ENCODE measurements around the gene MUC20.
A peak's percentile ranks its signal among the peaks of the same experiment; 100 is the strongest.
"Not testable (repeated sequence)": the region's sequence is repeated elsewhere in the genome, so short reads cannot be mapped to it uniquely, and the experiment has no call there.

The MUC20 gene

DNA sequence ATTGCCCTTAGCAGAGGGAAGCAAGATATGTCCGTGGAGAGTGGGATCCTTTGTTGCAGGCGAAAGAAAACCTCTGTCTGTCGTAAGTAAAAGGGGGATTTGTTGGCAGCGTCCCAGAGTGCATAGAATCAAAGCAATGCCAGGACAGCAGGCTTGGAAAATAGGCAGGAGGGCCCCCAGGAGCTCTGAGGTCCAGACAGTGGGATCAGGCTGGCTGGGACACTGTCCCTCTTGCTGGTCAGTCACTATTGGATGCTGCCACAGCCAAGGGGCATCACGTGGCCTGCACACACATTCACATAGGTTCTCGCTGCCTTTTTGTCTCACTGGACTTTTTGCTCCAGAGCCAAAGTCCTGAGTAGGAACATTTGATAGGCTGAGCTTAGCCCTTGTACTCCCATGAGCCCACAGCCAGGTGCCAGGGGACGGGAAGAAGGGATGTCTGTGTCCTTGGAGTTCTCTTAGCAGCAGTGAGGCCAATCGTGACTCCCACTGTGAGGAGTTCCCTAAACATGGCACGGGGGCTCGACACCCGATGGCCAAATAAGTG lies 10.7 kb downstream of the MUC20 start:
- DNase-seq = no peak

DNA sequence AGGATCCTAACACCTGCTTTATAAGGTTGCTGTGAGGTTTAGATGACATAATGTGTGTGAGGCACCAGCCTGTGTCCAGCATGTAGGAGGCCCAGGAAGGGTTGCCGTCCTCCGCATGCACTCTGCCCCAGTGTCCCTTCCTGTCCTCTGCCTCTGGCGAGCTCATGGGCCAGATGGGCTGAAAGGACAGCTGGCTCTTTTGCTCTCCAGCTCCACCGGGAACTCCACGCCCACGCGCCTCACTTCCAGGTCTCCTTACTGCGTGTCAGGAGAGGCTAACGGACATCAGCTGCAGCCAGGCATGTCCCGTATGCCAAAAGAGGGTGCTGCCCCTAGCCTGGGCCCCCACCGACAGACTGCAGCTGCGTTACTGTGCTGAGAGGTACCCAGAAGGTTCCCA lies 12.2 kb downstream of the MUC20 start:
- no peak for DNase-seq

DNA sequence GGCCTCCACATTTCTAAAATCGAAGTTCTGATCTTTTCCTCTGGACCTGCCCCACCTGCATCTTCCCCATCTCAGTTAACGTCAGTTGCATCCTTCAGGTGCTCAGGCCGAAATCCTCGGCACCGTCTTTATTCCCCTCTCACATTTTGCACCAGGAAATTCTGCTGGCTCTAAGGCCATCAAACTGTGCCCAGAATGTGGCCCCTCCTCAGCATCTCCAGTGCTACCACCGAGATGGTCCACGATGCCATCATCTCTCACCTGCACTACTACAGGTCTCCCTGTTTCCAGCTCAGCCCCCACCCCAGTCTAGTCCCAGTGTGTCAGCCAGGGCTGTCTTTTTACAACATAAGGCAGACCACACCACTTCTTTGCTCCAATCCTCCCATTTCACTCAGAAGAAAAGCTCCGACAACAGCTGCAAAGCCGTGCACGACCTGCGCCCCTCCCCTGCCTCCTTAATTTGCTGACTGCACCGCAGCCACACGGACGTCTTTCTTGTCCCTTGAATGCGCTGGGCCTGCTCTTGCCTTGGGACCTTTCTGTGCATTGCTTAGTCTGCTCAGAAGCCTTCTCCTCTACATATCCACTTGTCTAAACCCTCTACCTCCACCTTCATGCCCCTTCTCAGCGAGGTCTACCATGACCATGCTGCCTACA lies 14.4 kb downstream of the MUC20 start:
- no peak for DNase-seq

DNA sequence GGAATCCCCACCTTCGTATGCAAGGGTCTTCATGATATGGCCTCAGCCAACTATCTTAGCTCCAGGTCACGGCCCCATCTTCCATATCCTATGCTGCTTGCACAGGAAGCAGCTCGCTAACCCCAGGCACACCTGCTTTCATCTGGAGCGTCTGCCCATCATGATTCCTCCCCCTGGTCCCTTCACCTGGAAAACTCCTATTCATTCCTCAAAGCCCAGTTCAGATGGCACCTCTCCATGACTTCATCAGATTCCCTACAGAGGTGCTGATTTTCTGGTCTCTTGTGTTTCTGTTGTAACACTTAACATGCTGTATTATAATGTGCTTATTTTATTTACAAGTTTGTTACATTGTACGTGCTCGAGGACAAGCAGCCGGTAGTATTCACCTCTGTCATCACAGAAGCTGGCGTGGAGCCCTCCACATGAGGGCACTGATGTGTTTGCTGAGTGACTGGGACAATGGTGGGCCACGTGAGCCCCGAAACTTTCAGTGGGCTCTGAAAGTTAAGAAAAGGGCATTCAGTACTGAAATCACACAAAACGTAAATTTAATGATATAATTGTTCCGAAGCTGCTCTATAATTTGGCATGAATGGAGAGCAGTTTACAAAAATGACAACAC lies 16.2 kb downstream of the MUC20 start:
- DNase-seq = no peak

DNA sequence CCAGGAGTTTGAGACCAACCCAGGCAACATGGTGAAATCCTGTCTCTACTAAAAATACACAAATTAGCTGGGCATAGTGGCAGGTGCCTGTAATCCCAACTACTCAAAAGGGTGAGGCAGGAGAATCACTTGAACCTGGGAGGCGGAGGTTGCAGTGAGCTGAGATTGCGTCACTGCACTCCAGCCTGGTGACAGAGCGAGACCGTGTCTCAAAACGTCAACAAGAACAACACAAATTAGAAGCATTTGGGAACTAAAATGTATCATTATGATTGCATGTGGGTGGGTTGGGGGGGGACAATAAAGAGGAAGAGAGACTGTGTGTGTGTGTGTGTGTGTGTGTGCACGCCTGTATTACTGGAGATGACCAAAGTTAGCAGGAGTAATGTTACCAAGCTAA lies 17.0 kb downstream of the MUC20 start:
- DNase-seq = not testable (repeated sequence)

DNA sequence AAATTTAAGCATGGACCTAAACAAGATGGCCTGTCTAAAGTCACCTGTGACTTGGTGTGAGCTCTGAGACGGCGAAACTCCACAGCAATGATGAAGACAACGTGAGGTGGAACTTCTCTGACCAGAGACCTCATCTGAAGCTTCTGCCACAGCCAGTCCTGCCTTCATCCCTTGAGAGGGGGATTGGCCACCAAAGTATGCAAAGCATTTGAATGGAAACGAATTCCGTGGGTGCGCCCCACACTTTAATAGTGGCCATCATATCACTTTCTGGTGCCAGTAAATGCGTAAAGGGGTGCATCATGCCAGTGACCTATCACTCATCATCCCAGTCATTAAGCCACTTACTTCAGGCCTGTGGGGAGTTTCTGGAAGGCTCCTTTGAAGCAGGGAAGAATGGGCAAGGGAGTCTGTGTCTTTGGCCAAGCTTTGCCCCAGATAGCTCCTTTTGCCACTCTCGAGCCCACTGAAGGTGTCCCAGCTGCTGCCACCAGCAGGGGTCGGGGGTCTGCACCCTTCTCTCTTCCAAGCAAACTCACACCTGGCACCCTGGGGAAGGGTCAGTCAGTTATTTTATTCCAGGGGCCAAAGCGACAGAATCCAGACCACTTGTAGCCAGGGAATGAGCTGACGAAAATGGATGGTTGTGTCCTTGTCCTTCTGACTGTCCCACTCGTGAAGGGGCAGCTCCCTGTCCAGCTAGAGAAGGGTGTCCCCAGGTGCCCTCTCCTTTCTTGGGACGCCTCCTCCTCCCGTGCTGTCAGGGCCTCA lies 17.7 kb downstream of the MUC20 start:
- no peak for DNase-seq

DNA sequence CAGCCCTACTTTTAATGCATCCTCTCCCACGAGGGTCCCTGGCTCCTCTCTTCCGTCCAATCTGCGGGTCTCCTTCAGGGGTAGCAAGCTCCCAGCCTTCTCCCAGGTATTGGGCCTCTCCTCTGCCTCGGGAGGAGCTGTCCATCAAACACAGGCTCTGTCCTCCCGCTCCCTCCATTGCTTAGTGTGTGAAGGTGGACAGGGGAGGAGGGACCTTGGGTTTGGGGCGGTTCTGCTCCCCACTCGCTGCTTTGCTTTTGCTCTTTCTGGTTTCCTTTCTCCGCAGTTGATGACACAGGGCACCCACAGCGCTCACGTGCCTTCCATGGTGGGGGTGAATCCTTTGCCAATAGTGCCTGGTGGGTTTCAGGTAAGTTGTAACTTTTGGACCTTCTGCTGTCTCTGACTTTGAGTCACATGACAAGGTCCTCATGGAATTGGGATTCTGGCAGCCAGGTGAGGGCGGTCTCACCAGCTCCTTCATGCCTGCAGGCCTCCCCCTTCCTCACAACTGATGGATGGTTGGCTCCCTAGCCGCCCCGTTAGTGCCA lies 18.9 kb downstream of the MUC20 start:
- DNase-seq = no peak

DNA sequence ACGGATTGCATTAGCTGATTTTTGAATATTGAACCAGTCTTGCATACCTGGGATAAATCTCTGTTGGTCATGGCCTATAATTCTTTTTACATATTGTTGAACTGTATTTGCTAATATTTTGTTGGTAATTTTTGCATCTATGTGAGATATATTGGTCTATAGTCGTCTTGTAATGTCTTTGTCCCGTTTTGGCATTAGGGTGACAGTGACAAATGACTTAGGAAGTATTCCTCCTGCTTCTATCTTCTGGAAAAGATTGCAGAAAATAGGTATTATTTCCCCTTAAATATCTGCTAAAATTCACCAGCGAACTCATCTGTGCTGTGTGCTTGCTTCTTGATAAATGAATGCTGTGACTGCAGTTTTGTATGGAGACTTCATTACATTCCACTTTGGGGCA lies 23.7 kb downstream of the MUC20 start:
- no peak for DNase-seq

DNA sequence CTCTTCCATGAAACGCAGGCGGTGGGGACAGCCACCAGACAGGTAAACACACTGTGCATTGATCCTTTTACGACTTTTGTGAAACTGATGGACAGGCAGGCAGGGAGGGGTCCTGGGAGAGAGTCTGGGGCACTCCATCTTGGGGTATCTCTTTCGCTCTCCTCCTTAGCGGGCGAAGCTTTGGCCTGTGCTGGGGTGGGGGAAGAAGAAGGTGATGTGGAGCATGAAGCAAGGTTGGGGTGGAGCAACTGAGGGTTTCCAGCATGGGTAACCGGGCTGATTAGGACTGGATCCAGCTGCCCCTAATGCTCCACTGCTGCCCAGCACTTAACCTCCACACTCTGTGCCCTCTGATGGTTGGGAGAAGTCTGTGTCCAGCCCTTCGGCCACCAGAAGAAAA lies 25.6 kb downstream of the MUC20 start:
- DNase-seq = no peak

DNA sequence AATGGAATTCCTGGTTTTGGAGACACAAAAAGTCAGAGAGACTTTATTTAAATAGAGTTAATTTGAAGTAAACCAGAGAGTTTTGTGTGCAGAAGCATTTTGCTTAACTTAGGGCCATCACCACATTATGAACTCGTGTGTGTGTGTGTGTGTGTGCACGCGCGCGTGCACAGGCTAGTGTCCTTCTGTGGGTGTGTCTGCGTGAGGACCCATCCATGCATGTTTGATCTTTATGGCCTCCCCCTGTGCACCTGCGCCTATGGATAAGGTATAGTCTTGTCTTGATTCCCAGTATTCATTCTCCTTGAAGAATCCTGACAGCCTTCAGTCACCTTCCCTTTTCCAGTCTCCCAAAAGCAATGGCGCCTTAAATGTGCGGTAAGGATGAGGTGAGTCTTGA lies 26.0 kb downstream of the MUC20 start:
- no peak for DNase-seq

DNA sequence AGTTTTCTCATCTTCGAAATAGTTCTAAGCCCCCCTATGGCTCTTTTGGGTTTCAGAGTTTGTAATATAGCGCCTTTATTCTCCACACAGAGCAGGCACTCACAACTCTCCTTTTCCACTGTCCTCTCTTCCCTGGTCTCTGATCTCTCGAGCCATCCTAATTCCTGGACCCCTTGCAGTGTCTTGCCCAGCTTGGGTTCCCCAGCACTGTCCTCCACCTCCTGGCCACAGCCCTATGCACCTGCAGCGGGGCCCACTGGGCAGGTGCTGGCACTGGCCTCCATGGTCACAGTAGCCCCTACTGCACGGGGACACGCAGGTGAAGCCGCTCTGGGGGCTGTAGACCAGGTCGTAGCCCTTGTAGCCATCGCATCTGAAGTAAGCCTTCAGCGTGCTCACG lies 27.9 kb downstream of the MUC20 start:
- no peak for DNase-seq

DNA sequence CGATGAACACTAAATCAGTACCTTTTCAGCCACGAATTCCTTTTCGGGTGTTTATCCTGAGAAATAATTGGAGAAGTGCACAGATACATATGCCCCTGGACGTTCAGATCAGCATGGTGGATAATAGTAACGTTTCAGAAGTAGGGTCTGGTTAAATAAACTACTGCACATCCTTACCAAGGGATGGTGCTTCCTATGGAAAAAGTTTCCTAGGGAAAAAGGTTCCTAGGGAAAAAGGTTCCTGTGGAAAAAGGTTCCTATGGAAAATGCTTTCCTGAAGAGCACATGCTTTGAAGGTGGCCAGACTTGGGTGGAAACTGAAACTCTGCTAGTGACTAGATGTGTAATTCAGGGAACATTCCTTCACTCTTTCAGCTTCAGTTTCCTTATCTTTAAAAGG lies 28.3 kb downstream of the MUC20 start:
- not testable (repeated sequence) for DNase-seq

DNA sequence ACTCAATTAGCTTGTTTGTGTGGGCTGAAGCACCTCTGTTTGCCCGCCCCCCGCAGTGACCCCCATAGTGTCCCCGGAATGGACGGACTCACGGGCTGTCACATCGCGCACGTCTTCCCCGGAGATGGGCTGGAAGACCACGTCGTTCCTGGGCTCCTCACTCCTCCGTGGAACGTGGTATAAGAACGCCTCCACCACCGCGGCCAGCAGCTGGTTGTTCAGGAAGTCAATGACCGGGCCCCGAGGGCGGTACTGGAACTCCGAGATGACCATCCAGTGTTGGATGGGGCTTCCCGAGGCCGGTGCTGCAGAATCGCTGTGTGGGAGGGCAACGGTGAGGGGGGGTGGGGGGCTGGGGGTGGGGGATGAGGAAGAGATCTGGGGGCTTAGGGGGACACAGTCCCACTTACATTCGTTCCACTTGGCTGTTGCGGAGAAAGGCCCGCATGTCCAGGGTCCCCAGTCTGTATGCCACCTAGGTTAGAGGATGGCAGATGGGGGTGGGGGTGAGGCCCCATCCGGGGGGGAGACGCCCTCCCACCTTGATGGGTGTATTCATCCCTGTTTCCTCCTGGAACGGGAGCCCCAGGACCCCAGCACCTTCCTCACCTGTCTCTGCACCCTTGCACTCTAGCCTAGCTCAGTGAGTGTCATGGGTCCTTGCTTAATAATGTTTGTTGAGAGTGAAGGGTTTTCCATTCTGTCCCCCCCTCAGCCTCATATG lies 30.2 kb downstream of the MUC20 start:
- no peak for DNase-seq

DNA sequence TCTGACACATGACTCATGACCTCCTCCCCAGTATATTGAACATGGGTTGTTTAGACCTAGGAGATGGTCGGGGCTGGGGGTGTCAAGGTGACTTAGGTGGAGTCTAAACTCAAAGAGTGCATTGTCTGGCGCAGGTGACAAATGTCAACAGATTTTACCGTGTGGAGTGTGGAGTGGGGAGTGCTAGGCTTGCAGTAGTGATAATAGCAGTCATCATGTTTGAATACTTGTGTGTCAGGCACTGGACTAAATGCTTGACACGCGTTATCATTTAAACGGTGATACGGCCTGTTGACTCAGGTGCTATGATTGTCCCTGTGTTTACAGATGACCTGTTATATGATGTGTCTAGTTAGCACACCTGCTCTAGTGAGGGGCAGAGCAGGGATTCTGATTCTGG lies 30.8 kb downstream of the MUC20 start:
- peak; percentile 45 for DNase-seq

DNA sequence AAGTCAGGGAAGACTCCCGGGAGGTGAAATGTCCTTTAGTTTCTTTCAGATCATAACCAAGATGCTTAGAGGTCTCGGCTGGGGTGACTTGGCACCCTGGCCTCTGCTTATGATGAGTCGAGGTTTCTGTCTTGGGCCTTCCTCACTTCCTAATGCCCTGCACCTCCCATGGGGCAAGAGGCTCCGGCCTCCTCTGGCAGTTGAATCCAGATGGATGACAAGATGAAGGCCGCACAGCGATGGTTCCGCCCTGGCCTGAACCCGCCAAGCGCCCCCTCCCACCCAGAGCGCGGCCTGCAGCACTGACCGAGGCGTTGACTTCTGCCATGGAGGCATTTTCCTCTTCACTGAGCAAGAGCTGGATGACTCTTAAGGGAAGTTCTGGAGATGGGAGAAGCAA lies 31.3 kb downstream of the MUC20 start:
- no peak for DNase-seq

DNA sequence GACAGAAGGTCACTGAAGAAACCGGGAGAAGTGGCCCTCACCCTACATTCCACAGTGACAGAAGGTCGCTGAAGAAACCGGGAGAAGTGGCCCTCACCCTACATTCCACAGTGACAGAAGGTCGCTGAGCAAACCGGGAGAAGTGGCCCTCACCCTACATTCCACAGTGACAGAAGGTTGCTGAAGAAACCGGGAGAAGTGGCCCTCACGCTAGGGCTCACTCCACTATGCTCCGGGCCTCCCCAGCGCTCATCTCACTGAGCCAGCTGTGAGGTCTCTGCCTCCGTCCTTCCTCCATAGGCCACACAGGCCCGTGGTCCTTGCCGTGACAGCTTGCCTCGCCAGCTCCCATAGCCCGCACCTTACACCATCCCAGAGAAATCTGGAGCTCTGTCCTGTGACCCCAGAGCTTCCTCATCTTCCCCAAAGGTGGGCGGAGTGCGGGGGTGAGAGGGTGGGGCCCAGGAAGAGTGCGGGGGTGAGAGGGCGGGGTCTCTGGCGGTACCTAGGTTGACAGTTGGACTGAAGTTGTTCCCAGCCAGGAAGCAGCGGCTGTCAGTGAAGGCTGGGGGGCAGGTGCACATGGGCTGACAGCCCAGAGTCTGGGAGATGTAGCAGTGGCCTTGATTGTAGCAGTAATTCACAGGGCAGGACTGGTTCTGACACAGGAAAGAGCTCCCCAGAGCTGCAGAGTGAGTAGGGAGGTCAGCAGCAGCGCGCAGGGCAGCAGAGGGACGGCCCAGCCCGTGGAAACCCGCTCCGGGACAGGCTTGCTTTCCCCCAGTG lies 32.0 kb downstream of the MUC20 start:
- DNase-seq = no peak

DNA sequence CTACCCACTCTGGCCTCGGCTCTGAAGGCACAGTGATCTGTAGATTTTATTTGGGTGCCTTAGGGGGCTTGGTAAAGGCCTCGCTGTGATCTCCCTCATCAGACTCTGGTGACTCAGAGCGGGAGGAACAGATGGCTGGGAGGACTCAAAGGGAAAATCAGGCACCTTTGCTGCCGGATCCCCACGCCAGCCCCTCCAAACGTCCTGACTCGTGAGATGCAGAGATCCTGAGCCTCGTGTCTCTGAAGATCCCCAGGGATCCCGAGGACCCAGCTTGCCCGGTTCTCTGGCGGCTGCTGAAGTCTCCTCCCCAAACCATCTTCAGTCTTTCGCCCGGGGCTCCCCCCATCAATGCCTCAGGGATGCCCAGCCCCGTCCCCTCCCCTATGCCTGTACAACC lies 32.8 kb downstream of the MUC20 start:
- no peak for DNase-seq

DNA sequence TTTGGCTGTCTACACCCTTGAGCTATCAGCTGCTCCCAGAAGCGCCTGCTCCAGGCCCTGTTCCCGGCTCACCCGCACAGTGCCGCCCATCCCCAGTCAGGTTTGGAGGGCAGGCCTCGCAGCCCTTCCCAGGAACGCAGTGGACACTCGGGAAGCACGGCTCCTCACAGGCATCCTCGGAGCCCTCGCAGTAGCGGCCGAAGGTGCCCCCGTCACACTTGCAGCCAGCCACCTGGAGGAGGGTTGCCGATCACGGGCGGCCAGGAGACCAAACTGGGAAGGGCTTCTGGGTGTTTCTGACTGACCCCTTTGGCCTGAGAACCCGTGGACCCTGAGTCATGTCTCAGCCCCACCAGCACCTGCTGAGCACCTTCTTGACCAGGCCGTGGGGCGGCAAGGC lies 33.4 kb downstream of the MUC20 start:
- no peak for DNase-seq

DNA sequence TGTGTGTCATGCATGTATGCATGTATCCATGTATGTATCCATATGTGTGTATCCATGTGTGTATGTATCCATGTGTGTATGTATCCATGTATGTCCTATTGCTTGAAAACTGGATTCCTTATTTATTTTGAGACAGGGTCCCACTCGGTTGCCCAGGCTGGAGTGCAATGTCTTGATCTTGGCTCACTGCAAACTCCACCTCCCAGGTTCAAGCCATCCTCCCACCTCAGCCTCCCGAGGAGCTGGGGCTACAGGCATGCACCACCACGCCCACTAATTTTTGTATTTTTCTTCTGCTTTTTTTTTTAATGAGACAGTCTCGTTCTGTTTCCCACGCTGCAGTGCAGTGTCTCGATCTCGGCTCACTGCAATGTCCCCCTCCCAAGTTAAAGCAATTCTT lies 34.1 kb downstream of the MUC20 start:
- DNase-seq = no peak

DNA sequence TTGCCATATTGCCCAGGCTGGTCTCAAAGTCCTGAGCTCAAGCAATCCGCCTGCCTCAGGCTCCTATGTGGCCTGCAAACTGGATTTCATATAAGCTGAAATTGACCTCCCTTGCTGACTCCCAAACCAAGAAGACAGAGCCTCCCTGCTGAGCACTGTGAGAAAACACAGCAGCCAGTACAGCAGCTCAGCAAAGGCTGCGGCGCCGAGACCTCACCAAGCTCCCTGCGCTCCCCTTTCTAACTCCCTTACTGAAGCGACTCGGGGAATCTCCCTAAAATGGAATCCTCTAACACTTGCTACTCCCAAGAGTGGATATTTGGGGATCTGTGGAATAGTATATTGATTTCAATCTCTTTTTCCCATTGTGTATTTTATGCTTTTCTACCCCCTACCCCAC lies 34.6 kb downstream of the MUC20 start:
- no peak for DNase-seq

DNA sequence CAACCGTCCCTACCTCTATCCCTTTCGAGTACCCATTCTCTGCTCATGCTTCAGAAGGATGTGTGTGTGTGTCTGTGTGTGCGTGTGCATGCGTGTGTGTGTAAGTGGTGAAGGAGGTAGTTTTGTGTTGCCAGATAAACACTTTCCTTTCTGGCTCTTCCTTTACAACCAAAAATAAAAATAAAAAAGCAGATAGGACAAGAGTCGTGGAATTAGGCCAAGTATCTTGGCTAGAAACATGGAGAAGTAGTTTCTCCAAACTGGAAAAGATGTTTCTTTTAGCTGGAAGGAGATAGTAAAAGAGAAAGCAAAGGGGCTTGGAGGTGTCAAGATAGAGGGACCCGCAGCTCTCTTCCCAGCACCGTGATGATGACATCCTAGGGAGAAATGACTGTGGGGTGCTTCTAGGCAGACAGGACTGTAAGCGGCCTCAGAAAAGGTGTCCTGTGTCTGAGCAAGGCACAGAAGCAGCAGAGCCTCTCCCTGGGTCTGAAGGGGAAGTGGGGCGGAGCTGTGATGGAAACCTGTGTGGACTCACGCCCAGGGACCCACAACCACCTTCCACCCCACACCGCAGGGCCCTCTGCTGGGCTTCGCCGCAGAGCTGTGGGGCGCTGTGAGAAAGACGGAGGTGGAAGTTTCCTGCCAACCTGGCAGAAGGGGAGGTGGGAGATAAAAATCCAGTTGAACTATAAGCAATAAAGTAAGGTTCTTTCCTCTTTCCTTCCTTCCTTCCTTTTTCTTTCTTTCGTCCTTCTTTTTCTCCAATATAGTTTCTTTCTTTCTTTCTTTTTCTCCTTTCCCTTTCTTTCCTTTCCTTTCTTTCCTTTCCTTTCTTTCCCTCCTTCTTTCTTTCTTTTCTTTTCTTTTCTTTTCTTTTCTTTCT lies 35.3 kb downstream of the MUC20 start:
- no peak for DNase-seq

Data from NCI-H2029 treated with DMSO at 0.1 percent for 48 hours (cell line).